DMS79 treated with DMSO at 0.1 percent for 48 hours (cell line): ENCODE data around the gene CHN2.

Source experiments
- DNase-seq: peaks from one replicate; lab custom pipeline; 2025; lab: John Stamatoyannopoulos, UW

The CHN2 gene

DNA sequence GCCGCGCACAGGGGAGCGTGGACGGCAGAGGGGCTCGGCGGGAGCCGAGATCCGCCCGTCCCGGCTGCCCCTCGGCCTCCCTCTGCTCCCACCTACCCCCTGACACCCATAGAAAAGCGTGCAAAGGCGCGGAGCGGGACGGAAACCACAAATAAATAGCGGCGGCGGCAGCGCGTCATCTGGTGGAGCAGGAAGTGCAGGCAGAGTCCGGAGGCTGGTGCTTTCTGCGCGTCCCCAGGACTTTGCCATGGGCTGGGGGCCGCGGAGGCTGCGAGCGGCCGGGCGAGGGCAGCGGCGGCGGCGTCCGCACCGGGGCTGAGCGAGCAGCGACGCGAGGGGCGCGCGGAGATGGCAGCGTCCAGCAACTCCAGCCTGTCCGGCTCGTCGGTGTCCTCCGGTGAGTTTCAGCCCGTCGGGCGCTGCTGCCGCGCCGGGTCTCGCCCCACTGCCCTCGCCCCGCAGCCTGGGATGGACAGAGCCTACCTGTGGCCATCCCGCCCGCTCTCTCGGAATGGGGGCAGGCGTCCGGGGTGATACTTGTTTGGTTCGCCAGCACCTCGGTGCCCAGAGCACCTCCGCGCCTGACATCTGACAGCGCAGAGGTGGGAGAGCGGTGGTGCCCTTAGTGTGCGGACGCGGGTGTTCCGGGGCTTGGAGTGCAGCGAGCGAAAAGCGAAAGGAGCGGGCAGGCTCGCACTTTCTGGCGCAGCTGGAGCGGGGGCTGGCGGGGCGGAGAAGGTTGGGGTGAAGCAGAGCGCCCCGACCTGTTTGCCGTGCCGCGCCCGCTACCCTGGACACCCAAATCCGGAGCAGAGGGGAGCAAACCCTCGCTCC, at the start of gene CHN2:
Gene CHN2 (plus strand): TSS at position 182 of the 834 bp plus-strand sequence.
- DNase-seq, result peak; percentile 67

DNA sequence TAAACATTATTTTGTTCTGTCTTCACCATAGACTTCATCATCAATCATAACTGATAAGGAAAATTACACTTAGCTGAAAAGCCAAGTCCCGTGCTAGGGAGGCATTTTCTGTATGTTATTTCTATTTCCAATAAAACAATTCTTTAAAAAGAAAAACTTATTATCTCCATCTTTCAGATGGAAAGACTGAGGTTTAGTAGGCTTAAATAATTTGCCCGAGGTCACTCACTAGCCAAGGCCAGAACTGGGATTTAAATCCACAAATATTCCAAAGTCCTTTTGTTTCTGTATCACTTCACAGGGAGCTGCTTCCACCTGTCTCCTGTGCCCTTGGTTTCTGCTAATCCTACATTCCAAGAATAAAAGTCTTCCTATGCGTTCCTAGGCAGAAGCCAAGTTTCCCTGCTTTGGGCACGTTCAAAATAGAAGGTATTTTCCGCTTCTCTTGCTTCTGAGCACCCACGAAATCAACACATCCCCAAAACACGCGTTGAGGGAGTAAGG, 49.0 kb upstream of the CHN2 start:
- DNase-seq, result no peak

DNA sequence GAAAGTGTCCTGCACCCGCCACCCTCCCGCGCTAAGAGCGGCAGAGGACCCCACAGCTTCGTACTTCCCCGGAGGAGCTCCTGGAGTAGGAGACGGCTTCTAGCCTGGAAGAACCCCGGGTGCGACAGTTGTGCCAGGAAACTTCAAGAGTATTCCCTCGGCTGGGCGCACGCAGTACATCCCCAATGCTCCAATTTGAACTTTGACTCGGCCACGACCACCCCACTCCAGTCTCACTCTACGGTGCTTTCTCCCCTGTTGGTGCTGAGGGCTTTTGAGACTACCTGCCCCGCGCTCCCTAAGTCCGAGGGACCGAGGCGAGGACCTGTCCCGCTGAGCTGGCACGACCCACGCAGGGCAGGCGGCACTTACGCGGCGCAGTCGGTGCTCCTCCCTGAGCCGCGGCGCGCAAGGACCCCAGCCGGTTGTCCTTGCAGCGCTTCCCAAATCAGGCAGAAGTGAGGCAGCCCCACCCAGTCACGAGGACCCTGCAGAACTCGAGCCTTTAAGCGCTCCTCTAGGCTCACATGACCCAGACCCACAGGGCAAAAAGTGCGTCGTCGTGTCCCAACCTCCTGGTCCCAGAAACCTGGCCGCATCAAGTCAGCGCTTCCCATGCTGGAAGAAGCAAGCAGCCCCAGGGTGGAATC, 48.4 kb upstream of the CHN2 start, which contains the start of gene CPVL:
Gene CPVL (minus strand): TSS at position 481 of the 650 bp plus-strand sequence. CDS start 25,476 bp downstream, outside the sequence.
- peak; percentile 39 for DNase-seq

DNA sequence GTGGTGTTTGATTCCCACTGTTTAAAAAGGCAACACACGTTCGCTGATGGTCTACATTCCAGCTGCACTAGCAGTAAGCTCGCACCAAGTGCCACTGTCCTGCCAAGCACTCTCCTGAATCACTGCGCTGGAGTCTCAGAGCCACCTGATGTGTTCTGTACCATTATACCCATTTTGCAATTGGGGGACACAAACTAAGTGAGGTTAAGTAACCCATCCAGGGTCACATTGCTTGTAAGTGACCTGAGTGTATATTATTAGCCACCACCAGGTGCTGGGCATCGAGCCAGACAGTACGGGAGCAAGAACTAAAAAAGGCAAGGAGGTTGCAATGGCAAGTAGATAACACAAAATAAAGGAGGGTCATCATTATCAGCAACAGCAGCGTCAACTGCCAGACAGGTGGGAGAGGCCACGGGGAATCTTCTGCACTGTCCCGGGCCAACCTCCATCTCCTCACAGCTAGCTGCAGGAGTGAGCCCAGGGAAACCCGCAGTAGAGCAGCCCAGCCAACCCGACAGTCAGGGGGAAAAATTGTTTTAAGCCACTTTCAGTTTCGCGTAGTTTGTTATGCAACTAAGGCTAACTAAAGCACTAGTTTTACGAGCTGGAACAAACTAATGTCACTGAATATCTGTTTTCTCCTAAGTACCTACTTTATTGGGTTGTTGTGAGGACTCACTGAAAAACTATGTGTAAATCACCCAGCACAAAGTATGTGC, 47.5 kb upstream of the CHN2 start:
- DNase-seq, result peak; percentile 39

DNA sequence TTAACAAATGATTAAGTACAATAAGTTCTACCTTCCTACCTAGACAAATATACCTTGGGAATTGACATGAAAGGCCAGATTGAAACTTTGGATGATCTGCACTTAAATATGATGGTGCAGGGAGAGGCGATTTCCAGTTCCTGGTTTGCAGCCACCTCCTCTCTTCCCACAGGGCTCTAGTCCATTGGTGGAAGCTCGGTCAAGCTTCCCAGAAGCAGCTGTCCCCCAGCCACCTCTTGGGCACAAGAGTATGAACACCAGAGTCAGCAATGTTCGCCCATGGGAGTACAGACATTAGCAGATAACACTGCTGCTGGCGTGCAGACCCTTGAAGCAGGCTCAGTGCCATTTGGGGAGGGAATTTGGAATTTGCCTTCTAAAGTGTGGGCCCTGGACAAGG, 46.8 kb upstream of the CHN2 start:
- DNase-seq, result no peak

DNA sequence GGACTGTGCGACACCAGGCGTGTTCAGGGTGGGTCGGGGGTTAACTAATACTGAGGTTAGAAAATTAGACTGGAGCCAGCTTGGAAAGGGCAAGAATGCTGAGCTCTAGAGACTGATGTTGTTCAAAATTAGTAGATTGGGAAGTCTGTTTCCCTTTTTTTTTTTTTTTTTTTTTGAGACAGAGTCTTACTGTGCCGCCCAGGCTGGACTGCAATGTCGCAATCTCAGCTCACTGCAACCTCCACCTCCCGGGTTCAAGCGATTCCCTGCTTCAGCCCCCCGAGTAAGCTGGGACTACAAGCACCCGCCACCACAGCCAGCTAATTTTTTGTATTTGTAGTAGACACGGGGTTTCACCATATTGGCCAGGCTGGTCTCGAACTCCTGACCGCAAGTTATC, 45.5 kb upstream of the CHN2 start:
- no peak for DNase-seq

DNA sequence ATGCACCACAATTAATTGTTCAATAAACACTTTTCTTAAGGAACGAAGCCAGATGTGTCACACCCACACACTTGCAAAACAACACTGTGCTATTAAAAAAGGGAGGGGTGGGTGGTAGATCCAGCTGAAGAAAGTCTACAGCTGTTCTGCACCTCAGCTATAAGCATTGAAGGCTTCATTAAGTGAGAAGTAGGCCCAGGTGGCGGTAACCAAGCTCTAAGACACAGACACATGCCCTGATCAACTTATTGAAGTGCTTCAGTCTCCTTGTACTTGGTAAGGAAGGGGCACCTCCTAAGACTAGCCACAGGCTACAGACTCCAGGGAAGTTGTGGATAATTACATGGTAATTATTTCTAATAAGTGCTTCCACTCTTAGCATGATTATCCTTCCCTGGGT, 43.7 kb upstream of the CHN2 start:
- DNase-seq, result peak; percentile 11

DNA sequence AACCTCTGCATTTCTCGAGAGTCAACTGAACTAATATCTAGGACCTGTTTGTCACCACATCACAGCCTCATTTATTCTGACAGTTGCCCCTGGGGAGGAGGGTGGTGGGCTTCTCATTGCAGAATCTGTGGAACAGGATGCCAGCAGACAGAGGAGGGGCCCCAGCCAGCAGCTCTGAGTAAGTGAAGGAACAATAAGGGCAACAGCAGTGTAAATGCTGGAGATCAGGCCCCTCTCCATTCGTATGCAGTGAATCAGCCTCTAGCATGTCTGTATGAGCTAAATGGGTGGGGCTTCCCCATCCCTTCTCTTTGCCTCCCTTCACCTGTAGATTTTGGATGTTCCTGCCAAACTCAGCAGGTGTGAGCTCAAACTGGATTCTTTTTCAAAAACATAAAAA, 40.5 kb upstream of the CHN2 start:
- DNase-seq, result no peak

DNA sequence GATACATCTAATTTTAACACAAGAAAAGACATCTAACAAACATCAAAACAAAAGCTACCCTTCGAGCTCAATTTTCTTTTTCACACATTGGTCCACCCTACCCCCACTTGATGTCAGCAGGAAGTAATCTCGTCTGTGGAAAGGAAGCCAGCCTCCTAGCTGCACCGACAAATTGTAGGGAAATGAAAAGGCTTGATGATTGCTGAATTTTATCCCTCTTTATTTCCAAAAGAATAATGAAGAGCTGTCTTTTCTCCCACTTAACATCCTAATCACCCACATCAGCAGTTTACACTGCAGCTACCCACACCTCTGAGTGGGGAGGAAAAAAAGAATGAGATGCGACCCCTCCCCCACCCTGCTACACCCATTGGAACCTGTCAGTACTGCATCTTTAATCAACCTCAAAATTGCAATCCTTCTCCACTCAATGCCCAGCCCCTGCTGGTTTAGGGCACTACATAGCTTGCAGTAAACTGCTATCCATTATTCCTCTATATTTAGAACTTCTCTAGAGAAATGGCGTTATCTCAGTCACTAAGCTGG, 37.6 kb upstream of the CHN2 start:
- DNase-seq, result no peak

DNA sequence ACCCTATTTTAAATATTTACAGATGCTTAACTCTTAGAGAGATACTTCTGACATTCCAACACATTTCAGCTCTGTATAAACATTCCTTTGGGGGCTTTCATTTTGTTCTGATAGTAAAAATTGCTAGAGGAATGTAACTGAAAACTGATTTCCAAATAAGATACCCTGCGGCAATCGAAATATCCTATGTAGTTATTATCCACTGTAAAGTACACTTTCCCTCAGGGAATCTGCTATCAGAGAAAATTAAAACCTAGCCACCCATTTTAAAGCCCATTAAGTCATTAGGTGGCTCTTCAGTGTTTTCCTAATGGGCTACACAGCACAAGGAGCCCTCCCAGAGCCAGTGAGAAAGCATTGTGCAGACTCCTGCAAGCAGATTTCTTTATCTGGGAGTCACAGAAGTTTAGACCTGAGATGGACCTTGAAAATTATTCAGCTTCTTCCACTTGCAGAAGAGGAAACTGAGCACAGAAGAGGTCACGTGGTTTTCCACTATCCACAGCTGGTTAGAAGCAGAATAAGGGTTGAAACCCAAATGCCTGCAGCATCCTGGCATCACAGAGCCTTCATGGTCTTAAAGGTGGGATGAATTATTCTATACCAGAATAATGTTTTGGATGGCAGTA, 35.7 kb upstream of the CHN2 start:
- DNase-seq, result no peak

DNA sequence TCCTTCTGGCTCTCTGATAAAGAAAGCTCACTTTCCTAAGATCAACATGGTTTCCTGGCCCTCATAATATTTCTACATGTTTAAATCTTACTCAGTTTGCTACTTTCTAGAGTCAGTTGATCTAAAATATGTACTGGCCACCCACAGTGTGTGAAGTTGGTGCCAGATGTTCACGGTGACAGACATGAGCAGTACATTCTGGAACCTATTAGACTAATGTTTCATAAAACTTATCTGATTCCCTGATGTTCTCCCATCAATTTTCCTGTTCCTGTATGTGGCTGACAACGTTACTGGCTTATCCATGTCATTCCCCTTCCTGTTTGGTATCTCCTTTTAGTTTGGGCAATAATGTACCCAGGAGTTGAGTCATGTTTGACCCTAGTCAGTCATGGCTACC, 34.5 kb upstream of the CHN2 start:
- no peak for DNase-seq

DNA sequence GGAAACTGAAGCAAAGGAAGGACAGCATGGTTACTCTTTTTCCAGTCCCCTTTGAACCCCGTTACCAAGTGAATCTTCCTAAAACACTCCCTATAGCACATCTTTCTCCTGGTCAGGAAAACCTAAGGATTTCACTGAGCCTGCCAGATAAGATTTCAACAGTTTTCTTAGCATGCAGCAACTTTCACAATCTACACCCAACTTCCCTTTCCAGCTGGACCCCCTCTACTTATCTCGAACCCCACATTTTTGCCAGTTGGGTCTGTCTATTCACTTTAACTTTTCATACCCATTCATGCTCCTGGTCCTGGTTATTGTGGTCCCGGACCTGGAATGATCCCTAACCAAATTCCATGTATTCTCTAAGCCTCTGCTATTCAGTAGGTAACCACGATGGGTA, 33.3 kb upstream of the CHN2 start:
- no peak for DNase-seq

DNA sequence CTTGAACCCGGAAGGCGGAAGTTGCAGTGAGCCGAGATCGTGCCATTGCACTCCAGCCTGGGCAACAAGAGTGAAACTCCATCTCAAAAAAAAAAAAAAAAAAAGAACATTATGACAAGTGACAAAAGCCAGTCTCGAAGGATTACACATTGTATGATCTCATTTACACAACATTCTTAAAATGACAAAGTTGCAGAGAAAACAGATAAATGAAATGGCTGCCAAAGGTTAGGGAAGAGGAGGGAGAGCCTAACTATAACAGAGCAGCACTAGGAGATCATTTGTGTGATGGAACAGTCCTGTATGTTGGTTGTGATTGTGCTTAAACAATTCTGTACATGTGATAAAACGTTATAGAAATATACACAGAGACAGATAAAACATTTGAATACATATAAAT, 32.0 kb upstream of the CHN2 start:
- no peak for DNase-seq

DNA sequence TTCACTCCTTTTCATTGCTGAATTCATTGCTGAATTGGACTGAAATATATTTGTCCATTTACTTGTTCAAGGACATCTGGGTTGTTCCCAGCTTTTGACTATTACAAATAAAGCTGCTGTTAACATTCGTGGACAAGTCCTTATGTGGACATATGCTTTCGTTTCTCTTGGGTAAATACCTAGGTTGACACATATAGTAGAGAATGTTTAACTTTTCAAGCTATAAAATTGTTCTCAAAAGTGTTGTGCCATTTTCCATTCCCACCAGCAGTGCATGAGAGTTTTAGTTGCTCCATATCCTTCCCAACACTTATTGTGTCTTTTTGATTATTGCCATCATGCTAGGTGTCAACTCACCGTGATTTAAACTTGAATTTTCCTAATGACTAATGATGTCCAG, 30.7 kb upstream of the CHN2 start:
- DNase-seq, result no peak

DNA sequence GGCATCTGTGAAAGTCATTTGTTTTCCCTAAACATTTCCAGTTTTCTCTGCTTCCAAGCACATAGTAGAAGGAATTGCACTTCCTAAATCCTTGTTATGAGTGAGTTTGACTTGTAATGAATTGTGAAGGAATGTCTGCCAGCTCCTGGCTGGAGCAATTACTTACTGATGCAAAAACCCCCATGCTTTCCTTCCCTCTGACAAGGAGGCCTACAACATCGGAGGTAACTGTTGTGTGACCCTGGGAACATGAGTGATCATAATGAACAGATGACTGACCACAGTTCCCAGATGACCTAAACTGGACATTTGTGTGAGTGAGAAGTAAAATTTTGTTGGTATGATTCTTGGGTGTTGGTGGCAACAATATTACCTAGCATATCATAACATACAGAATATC, 26.9 kb upstream of the CHN2 start:
- no peak for DNase-seq

DNA sequence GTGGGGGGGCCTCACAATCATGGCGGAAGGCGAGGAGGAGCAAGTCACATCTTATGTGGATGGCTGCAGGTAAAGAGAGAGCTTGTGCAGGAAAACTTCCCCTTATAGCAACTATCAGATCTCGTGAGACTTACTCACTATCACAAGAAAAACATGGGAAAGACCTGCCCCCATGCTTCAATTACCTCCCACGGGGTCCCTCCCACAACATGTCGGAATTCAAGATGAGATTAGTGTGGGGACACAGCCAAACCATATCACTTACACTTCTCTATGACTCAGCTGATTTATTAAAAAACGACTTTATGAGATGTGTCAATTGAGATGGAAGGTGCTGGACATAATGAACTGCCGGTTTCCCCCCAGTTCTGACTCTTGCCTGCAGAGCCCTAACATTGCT, 23.8 kb upstream of the CHN2 start:
- DNase-seq, result no peak

DNA sequence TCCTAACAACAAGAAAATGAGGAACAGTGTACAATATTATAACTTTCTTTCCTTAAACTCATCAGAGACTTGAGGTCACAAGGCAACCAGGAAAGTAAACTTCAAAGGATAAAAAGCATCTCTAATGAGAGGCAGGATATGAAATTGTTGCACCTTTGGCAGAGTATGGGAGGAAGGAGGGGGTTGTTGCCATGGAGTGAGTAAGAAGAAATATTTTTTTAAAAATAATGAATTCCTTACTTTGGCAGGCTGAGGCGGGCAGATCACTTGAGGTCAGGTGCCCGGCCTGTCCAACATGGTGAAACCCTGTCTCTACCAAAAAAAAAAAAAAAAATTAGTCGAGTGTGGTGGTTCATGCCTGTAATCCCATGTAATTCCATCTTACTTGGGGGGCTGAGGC, 21.1 kb upstream of the CHN2 start:
- DNase-seq, result no peak

DNA sequence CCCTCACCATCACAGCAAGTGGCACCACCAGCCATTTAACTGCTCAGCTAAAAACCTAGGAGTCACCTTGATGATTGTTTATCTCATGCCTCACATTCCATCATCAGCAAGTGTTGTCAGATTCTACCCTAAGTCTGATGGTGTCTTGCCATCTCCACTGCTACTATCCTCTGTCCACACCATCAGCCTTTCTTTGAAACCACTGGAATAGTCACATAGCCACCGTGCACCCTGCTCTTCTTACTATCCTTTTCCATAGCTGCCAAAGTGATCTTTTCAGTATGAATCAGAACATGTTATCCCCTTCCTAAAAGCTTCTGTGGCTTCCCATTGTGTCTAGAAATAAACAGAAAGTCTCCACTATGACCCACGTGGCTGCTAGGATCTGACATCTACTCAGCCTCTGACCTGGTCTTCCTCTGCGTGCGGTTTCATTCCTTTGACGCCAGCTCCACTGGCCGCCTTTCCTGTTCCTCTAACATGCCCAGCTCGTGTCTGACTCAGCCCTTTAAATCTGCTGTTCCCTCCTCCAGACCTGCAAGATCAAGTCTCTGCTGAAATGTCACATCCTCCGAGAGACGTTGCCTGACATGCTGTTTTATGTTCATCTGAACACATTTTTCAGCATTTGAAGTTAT, 16.5 kb upstream of the CHN2 start:
- no peak for DNase-seq

DNA sequence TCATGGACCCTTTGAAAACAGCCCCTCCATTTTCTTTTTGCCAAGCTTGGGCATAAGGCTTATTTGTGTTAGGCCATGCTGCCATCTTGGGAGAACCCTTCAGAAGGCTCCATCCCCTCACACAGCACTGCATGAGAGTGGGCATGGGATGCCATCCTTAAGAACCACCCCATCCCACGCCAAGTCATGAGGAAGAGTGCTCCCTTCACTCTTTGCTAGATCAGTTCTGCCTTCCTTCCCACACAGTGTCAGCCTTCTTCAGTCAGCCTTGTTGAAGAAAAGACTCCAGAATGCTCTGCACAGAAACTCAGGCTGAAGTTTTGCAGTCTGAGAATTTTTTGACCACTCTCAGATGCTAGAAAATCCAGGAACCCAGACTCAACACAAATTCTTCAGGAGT, 15.5 kb upstream of the CHN2 start:
- no peak for DNase-seq

DNA sequence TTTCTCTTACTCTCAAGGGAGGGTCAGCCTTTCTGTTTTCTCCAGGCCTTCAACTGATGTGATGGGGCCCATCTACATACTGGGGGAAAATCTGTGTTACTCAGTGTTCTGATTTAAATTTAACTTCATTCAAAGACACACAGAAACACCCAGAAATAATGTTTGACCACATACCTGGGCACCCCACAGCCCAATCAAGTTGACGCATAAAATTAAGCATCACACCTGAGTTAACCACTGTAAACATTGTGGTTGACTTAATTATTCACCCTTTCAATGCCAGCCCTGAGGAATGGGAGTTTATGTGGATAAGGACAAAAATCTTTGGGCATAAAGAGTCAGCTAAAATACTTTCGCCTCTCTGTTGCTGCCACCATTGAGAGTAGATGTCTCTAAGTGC, 10.0 kb upstream of the CHN2 start:
- no peak for DNase-seq

DNA sequence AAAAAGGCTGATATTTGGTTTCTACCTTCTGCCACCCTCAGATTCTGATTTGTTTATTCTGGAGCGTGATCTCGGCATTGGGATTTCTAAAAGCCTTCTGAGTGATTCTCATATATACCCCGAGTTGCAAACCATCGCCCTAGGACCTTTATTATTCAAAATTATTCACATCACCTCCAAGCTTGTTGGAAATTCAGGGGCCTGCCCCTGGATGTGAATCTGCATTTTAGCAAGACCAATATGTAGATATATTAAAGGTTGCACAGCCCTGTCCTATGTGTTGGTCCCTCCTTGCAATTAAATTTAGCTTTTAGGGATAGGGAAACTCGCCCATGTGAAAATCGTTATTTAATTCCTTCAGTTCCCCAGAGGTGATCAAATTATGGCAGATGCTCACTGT, 9.0 kb upstream of the CHN2 start:
- DNase-seq, result no peak
